Measurements from ENCODE around the gene ZNF101. TPM values are rescaled to one million over a fixed set of nuclear protein-coding genes. Genes with fewer than 3 reads are reported as not detected.

ZNF101 gene
- total RNA-seq, 2 donors from 2014 or later, result 5.3 to 6.7 TPM

DNA sequence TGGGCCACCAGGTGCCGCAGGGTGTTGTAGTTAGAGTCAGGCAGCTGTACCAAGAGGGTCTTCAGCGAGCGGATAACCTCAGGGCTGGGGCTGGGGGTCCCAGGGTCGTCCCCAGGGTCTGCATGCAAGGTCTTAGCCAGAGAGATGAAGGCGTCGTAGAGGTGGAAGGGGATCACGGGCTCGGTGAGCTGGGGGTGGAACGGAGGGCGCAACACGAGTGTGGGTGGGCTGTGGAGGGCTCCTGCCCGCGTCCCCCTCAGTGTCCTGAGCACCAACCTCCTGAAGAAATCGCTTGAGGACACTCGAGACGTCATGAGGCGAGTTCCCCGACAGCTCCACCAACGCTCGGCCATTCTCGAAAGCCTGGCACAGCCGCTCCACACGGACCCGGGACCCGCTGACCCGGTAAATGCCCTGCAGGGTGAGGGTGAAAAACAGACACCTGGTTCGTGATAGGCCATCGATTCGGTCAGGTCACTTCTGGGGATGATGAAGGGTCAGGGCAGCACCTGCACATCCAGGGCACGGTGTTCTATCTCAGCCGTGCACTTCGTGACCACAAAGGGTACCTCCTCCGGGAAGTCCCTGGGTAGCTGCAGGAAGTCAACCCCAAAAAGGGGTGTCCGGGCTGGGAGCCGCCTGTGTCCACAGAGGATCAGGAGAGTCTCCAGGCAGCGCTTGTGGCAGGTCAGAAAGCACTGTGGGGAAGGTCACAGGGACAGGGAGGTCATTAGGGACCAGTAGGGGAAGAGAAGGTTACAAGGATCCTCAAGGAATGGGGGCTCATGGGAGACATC lies 33.9 kb upstream of the ZNF101 start:
- intact Hi-C loops (cut with DNase I), result no loop called here
- ATAC-seq (no peak), DNase-seq (no peak)
- no peak overlapping the region for H3K4me3 ChIP-seq
- no peaks in the 10 kb centered on the region for H3K4me1 ChIP-seq
- H3K27me3 ChIP-seq, result no peaks in the 10 kb centered on the region
- no peaks in the 10 kb centered on the region for H3K36me3 ChIP-seq (replicated peaks in 1 of 2; ENCODE audit: insufficient read depth in 1 of 2, low read depth in 2 of 2)
- H3K9me3 ChIP-seq, result no peaks in the 10 kb centered on the region
- TF ChIP-seq, protein P1, sequence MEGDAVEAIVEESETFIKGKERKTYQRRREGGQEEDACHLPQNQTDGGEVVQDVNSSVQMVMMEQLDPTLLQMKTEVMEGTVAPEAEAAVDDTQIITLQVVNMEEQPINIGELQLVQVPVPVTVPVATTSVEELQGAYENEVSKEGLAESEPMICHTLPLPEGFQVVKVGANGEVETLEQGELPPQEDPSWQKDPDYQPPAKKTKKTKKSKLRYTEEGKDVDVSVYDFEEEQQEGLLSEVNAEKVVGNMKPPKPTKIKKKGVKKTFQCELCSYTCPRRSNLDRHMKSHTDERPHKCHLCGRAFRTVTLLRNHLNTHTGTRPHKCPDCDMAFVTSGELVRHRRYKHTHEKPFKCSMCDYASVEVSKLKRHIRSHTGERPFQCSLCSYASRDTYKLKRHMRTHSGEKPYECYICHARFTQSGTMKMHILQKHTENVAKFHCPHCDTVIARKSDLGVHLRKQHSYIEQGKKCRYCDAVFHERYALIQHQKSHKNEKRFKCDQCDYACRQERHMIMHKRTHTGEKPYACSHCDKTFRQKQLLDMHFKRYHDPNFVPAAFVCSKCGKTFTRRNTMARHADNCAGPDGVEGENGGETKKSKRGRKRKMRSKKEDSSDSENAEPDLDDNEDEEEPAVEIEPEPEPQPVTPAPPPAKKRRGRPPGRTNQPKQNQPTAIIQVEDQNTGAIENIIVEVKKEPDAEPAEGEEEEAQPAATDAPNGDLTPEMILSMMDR (IDR thresholded peaks at IDR 0.05), result no peak
- TF ChIP-seq POLR2A (IDR thresholded peaks at IDR 0.05), result no peak
- no peak overlapping the region for H3K27ac ChIP-seq
- 95 to 96% methylated on average over 36 of the region's 36 CpGs for WGBS, 2 donors

DNA sequence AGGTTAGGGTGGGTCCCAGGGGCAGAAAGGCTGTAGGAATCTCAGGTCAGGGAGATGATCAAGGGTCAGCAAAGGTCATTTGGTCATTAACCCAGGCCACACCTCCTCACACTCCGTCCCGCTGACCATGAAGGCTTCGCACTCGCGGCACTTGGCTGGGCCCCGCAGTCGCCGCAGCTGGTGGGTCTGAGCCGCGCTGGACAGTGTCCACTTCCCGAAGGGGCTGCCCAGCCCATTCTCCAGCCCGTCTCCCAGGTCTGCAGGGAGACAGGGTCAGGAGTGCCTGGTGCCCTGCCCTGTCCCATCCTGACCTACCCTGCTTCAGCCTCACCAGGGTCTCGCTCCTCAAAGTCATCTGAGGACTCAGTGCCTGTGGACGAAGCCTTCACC lies 33.3 kb upstream of the ZNF101 start:
- Histone ChIP-seq H3K4me1 (no peaks in the 10 kb centered on the region), H3K36me3 (replicated peaks in 1 of 2; ENCODE audit: insufficient read depth in 1 of 2, low read depth in 2 of 2) (no peaks in the 10 kb centered on the region), H3K4me3 (no peak overlapping the region), H3K9me3 (no peaks in the 10 kb centered on the region), H3K27ac (no peak overlapping the region), H3K27me3 (no peaks in the 10 kb centered on the region)
- WGBS, 2 donors, result 95 to 100% methylated on average over 2 to 14 of the region's 14 CpGs
- ATAC-seq, result no peak
- no peak for DNase-seq
- TF ChIP-seq, protein P1 (IDR thresholded peaks at IDR 0.05), result no peak
- no peak for TF ChIP-seq POLR2A (IDR thresholded peaks at IDR 0.05)
- intact Hi-C loops (cut with DNase I), result no loop called here

DNA sequence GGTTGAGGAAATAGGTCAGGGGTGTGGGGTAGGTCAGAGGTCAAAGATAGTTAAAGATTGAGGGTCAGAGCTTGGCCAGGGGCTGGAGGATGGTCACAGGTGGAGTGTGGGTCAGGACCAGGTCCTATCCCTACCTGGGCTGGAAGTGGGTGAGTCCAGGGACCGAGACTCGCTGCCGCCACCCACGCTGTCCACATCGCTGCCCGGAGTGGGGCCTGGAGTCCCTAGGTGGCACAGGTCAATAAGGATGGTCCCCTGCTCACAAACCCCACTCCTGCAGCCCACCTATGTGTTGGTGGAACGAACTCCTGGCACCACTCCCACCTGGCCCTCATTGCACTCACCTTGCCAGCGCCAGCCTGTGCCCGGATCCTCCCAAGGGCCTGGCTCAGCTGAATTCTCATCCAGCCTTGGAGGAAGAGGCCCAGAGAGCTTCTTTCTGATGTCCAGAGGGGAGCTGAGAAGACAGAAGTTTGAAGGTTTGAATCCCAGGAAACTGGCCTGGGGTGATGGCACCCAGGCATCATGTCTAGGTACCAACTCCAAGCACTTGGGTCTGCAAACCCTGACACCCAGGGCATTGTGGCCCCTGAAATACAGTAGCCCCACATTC lies 32.0 kb upstream of the ZNF101 start:
- no peak for ATAC-seq
- Histone ChIP-seq H3K4me3 (no peak overlapping the region), H3K36me3 (replicated peaks in 1 of 2; ENCODE audit: insufficient read depth in 1 of 2, low read depth in 2 of 2) (no peaks in the 10 kb centered on the region), H3K27me3 (no peaks in the 10 kb centered on the region), H3K4me1 (no peaks in the 10 kb centered on the region), H3K27ac (no peak overlapping the region), H3K9me3 (no peaks in the 10 kb centered on the region)
- no peak for TF ChIP-seq POLR2A (IDR thresholded peaks at IDR 0.05)
- TF ChIP-seq, protein P1 (IDR thresholded peaks at IDR 0.05), result no peak
- intact Hi-C loops (cut with DNase I), result no loop called here
- DNase-seq, result no peak
- WGBS, 2 donors, result 92 to 95% methylated on average over 9 of the region's 9 CpGs

DNA sequence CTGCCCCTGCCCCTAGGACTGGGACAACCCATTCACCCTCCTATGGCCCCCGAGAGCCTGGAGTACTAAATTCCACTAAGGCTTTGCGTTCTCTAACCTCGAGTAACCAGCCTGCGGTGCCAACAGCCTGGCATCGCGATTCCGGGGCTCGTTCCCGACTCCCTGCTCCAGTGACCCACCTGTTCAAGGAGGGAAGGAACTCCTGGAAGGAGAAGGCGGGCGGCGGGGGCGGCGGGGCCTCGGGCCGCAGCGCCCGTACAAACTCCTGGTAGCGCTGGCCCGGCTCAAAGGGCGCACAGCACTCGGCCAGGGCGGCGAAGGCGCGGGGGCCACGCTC lies 31.5 kb upstream of the ZNF101 start:
- 88 to 91% methylated on average over 4 to 27 of the region's 27 CpGs for WGBS, 2 donors
- H3K27me3 ChIP-seq, result no peaks in the 10 kb centered on the region
- H3K4me3 ChIP-seq, result no peak overlapping the region
- ATAC-seq, result no peak
- no peaks in the 10 kb centered on the region for H3K4me1 ChIP-seq
- intact Hi-C loops (cut with DNase I), result no loop called here
- H3K27ac ChIP-seq, result no peak overlapping the region
- no peak for DNase-seq
- TF ChIP-seq POLR2A (IDR thresholded peaks at IDR 0.05), result no peak
- TF ChIP-seq, protein P1 (IDR thresholded peaks at IDR 0.05), result no peak
- H3K36me3 ChIP-seq (replicated peaks in 1 of 2; ENCODE audit: insufficient read depth in 1 of 2, low read depth in 2 of 2), result no peaks in the 10 kb centered on the region
- H3K9me3 ChIP-seq, result no peaks in the 10 kb centered on the region
